HCT116 (cell line): Measurements from ENCODE around the gene TMSB4Y. TPM values are rescaled to one million over a fixed set of nuclear protein-coding genes. Genes with fewer than 3 reads are reported as not detected.

Source experiments
- ATAC-seq: fragments of 200-7000 bp; cut with Tn5 transposase; 2 replicates; pipeline ENCODE4 v1.9.1; 2020; ENCODE audit warnings: mild to moderate bottlenecking, moderate library complexity
- BruUV-seq: library from RNA; stranded (reverse); fragments of 400-500 nt; replicated peaks from 2 replicates; lab custom pipeline; 2021; lab: Mats Ljungman, UMichigan
- CTCF ChIA-PET: fragments of 300-600 bp; sonication (Branson Sonifier 250); formaldehyde crosslinking; loops from one replicate; lab custom pipeline; 2021; ENCODE audit warnings: antibody characterized with exemption; lab: Charles Lee
- POLR2A ChIA-PET: fragments of 300-600, 350-600 bp; sonication (Branson Sonifier 250); formaldehyde crosslinking; loops from one replicate; lab custom pipeline; 2021; ENCODE audit warnings: antibody characterized with exemption; lab: Charles Lee
- RAD21 ChIA-PET, 2 experiments: fragments of 300-600 bp; sonication (Branson Sonifier 250); formaldehyde crosslinking; loops; one replicate each; lab custom pipeline; 2023; ENCODE audit warnings: low total read pairs in 2 of 2; ENCODE audit not compliant: uncharacterized antibody in 2 of 2, unreplicated experiment in 2 of 2, low non-redundant PET in 1 of 2; lab: Charles Lee
- DNase-seq: peaks from one replicate; pipeline ENCODE4 v3.0.0-alpha.2; 2010; ENCODE audit warnings: low read depth, low spot score
- H2AFZ ChIP-seq: fragments of 200-600 bp; shearing (Covaris generic), sonication (generic); 2 replicates; pipeline ENCODE4 v1.6.1; 2017; ENCODE audit warnings: low read depth, mixed run types, mixed read lengths, antibody characterized with exemption, low read length; ENCODE audit not compliant: poor library complexity, severe bottlenecking
- H3K27ac ChIP-seq: 2 replicates; pipeline ENCODE4 v1.5.1; 2012; ENCODE audit warnings: low read depth, low read length
- H3K27me3 ChIP-seq: fragments of 200-600 bp; sonication (generic); 2 replicates; pipeline ENCODE4 v1.6.1; 2016; ENCODE audit warnings: mixed run types, low read length, mixed read lengths; ENCODE audit not compliant: insufficient read depth
- H3K36me3 ChIP-seq, 2 experiments: fragments of 200-500 bp in 1 of 2; fragments of 200-600 bp in 1 of 2; sonication (Bioruptor generic) in 1 of 2; sonication (generic) in 1 of 2; 2 replicates each; pipeline versions ENCODE4 v1.5.1 to v1.6.1; 2014 to 2016; ENCODE audit warnings: low read length in 2 of 2, inconsistent platforms in 1 of 2, mixed read lengths in 1 of 2, mixed run types in 1 of 2; ENCODE audit not compliant: insufficient read depth in 2 of 2, control insufficient read depth in 1 of 2
- H3K4me1 ChIP-seq, 2 experiments: fragments of 200-600 bp in 1 of 2; sonication (generic) in 1 of 2; 2 replicates each; pipeline versions ENCODE4 v1.5.1 to v1.6.1; 2012 to 2017; ENCODE audit warnings: low read length in 2 of 2, inconsistent platforms in 1 of 2, mild to moderate bottlenecking in 1 of 2, mixed read lengths in 1 of 2, mixed run types in 1 of 2, moderate library complexity in 1 of 2; ENCODE audit not compliant: insufficient read depth in 2 of 2, control insufficient read depth in 1 of 2
- H3K4me2 ChIP-seq: fragments of 200-600 bp; sonication (generic); 2 replicates; pipeline ENCODE4 v1.6.1; 2017; ENCODE audit warnings: mixed run types, low read length, mixed read lengths
- H3K4me3 ChIP-seq, 2 experiments: fragments of 200-600 bp in 1 of 2; sonication (generic) in 1 of 2; replicated peaks in 1 of 2; 2 replicates each; pipeline ENCODE4 v1.5.1; 2011 to 2016; ENCODE audit warnings: low read length in 2 of 2, control low read depth in 1 of 2, low read depth in 1 of 2, mild to moderate bottlenecking in 1 of 2, mixed read lengths in 1 of 2, mixed run types in 1 of 2
- H3K79me2 ChIP-seq: fragments of 200-600 bp; sonication (generic); 2 replicates; pipeline ENCODE4 v1.6.1; 2017; ENCODE audit warnings: mild to moderate bottlenecking, mixed run types, low read length, moderate library complexity, mixed read lengths; ENCODE audit not compliant: insufficient read depth
- H3K9ac ChIP-seq: fragments of 200-600 bp; sonication (generic); 2 replicates; pipeline ENCODE4 v1.6.1; 2016; ENCODE audit warnings: low read length, mixed read lengths
- H3K9me2 ChIP-seq: fragments of 200-600 bp; sonication (generic), shearing (Covaris generic); 2 replicates; pipeline ENCODE4 v1.6.1; 2017; ENCODE audit warnings: mixed run types, mild to moderate bottlenecking, moderate library complexity; ENCODE audit not compliant: insufficient read depth
- H3K9me3 ChIP-seq, 2 experiments: fragments of 200-500 bp in 1 of 2; fragments of 200-600 bp in 1 of 2; sonication (Bioruptor generic) in 1 of 2; sonication (generic) in 1 of 2; 2 replicates each; pipeline ENCODE4 v1.6.1; 2014 to 2017; ENCODE audit warnings: low read length in 2 of 2, mixed read lengths in 2 of 2, inconsistent platforms in 1 of 2, low read depth in 1 of 2, mild to moderate bottlenecking in 1 of 2, mixed run types in 1 of 2, moderate library complexity in 1 of 2; ENCODE audit not compliant: control insufficient read depth in 1 of 2, insufficient read depth in 1 of 2
- H4K20me1 ChIP-seq: fragments of 200-600 bp; sonication (generic), shearing (Covaris generic); 2 replicates; pipeline ENCODE4 v1.6.1; 2017; ENCODE audit warnings: mixed run types, mild to moderate bottlenecking, moderate library complexity; ENCODE audit not compliant: insufficient read depth
- EGR1 ChIP-seq: IDR thresholded peaks from 2 replicates; pipeline ENCODE4 v1.6.1; 2012; ENCODE audit warnings: low read depth
- EZH2 ChIP-seq: fragments of 200-600 bp; sonication (generic); IDR thresholded peaks from 2 replicates; pipeline ENCODE4 v1.6.1; 2017; ENCODE audit warnings: antibody characterized with exemption, mixed run types
- EZH2phosphoT487 ChIP-seq: fragments of 200-600 bp; IDR thresholded peaks from 2 replicates; pipeline ENCODE4 v1.6.1; 2018; ENCODE audit warnings: antibody characterized with exemption, borderline replicate concordance
- POLR2AphosphoS5 ChIP-seq: IDR thresholded peaks from 2 replicates; pipeline ENCODE4 v1.6.1; 2011; ENCODE audit warnings: mild to moderate bottlenecking, low read depth, low read length, moderate library complexity
- SIN3A ChIP-seq: IDR thresholded peaks from 2 replicates; pipeline ENCODE4 v1.6.1; 2012; ENCODE audit warnings: low read depth
- SRF ChIP-seq: IDR thresholded peaks from 2 replicates; pipeline ENCODE4 v1.6.1; 2012; ENCODE audit warnings: low read depth
- TCF7L2 ChIP-seq: IDR thresholded peaks from 2 replicates; pipeline ENCODE4 v1.7.0; 2011; ENCODE audit warnings: borderline replicate concordance, inconsistent platforms; ENCODE audit not compliant: insufficient read depth, insufficient read length; ENCODE audit errors: extremely low read depth
- intact Hi-C: fragments of 100-400 bp; cut with micrococcal nuclease; formaldehyde crosslinking; loops from 2 replicates; pipeline ENCODE4 v1.10.0; 2022
- total RNA-seq: library from RNA; stranded (reverse); gene quantifications from one replicate; pipeline ENCODE4 v1.2.1, GENCODE V29; 2021; ENCODE audit not compliant: unreplicated experiment
- TF ChIP-seq, protein P1 (sequence below): IDR thresholded peaks from 2 replicates; pipeline ENCODE4 v1.6.1; 2012; ENCODE audit warnings: low read depth

TMSB4Y gene
- total RNA-seq, 1 experiment from 2014 or later = 0.76 TPM

DNA sequence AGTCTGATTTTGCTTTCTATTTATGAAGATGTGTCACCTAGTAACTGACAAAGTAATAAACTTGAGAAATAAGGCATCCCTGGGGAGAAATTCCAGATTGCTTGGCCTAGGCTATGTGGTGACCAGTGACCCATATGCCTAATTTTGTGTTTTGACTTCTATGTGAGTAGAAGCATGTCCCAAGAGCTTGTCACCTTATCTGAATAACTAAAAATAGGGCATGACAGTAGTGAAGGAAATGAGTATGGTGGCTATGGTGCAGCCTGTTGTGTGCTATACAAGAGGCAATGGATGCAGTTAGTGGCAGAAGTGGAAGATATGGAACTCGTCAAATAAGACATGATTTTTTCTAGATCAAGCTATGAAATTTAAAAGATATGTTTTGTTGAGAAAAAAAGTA is 15.3 kb downstream of the TMSB4Y start:
- no peak for TF ChIP-seq EGR1
- no peak for TF ChIP-seq TCF7L2
- no peak for TF ChIP-seq SRF
- TF ChIP-seq SIN3A = no peak
- TF ChIP-seq EZH2 = no peak
- TF ChIP-seq EZH2phosphoT487 = no peak
- TF ChIP-seq, protein P1, sequence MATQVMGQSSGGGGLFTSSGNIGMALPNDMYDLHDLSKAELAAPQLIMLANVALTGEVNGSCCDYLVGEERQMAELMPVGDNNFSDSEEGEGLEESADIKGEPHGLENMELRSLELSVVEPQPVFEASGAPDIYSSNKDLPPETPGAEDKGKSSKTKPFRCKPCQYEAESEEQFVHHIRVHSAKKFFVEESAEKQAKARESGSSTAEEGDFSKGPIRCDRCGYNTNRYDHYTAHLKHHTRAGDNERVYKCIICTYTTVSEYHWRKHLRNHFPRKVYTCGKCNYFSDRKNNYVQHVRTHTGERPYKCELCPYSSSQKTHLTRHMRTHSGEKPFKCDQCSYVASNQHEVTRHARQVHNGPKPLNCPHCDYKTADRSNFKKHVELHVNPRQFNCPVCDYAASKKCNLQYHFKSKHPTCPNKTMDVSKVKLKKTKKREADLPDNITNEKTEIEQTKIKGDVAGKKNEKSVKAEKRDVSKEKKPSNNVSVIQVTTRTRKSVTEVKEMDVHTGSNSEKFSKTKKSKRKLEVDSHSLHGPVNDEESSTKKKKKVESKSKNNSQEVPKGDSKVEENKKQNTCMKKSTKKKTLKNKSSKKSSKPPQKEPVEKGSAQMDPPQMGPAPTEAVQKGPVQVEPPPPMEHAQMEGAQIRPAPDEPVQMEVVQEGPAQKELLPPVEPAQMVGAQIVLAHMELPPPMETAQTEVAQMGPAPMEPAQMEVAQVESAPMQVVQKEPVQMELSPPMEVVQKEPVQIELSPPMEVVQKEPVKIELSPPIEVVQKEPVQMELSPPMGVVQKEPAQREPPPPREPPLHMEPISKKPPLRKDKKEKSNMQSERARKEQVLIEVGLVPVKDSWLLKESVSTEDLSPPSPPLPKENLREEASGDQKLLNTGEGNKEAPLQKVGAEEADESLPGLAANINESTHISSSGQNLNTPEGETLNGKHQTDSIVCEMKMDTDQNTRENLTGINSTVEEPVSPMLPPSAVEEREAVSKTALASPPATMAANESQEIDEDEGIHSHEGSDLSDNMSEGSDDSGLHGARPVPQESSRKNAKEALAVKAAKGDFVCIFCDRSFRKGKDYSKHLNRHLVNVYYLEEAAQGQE = no peak
- no peak for TF ChIP-seq POLR2AphosphoS5
- no peaks in the 10 kb centered on the region for H3K27me3 ChIP-seq
- H3K27ac ChIP-seq = no peak overlapping the region
- no peak overlapping the region for H3K4me2 ChIP-seq
- DNase-seq = no peak
- H3K9me2 ChIP-seq = no peaks in the 10 kb centered on the region
- no peaks in the 10 kb centered on the region for H3K36me3 ChIP-seq
- RAD21 ChIA-PET = no interaction called here
- CTCF ChIA-PET = no interaction called here
- no peak overlapping the region for H3K9ac ChIP-seq
- no peak overlapping the region for H3K4me3 ChIP-seq
- no peaks in the 10 kb centered on the region for H4K20me1 ChIP-seq
- H3K79me2 ChIP-seq = no peaks in the 10 kb centered on the region
- POLR2A ChIA-PET = no interaction called here
- H2AFZ ChIP-seq = no peak overlapping the region
- no peaks in the 10 kb centered on the region for H3K4me1 ChIP-seq
- BruUV-seq = no TSS peak
- H3K9me3 ChIP-seq = no peaks in the 10 kb centered on the region
- intact Hi-C loops = no loop called here
- no peak for ATAC-seq
